Daoy (cell line): Measurements from ENCODE around the gene EEF1AKMT4. TPM values are rescaled to one million over a fixed set of nuclear protein-coding genes. Genes with fewer than 3 reads are reported as not detected.
A peak's percentile ranks its signal among the peaks of the same experiment; 100 is the strongest.
"Not testable (repeated sequence)": the region's sequence is repeated elsewhere in the genome, so short reads cannot be mapped to it uniquely, and the experiment has no call there.

Experiments
- DNase-seq: peaks from one replicate; pipeline ENCODE4 v3.0.0-alpha.2; 2015; ENCODE audit warnings: low read depth
- total RNA-seq: library from RNA; depleted of rRNA; stranded (reverse); fragments of >200 nt; shearing (Covaris generic); gene quantifications from 2 replicates; pipeline ENCODE4 v1.2.3, GENCODE V29; 2014

Gene EEF1AKMT4
- total RNA-seq, 1 experiment from 2014 or later = 21.5 TPM

DNA sequence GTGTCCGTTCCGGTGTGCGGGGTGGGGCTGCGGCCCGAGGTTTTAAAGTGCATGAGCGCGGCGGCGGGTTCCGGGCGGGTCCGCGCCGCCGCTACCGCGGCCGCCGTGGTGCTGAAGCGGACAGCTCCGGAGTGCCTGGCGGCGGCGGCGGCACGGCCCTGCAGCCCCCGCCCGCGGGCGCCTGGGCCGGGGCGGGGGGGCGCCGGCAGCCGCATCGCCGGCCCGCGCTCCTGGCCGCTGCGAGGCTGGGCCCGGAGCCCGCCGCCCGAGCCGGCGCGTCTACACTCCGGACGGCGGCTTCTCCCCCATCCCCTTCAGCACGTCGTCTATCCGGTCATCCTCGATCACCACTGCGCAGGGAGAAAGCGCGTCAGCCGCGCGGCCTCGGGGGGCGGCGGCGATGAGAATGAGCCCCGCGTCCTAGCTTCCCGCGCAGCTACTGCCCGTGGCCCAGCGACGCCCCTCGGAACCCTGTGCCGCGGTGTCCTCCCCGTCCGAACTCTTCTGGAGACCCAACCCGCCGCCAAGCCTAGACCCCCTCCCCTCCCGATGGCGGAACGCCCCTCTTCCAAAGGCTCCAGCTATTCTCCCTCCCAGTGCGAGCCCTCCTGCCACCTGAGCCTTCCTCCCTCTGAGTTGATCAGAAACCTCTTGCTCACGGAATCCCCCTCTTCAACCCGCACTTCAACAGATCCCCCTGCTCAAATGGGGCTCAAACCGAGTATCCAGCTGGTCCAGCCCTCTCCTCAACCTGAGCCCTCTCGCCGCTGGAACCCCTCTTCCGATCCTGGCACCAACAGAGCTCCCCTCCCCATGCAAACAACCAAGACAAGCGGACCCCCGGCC, 10.6 kb downstream of the EEF1AKMT4 start:
- peak; percentile 66 for DNase-seq

DNA sequence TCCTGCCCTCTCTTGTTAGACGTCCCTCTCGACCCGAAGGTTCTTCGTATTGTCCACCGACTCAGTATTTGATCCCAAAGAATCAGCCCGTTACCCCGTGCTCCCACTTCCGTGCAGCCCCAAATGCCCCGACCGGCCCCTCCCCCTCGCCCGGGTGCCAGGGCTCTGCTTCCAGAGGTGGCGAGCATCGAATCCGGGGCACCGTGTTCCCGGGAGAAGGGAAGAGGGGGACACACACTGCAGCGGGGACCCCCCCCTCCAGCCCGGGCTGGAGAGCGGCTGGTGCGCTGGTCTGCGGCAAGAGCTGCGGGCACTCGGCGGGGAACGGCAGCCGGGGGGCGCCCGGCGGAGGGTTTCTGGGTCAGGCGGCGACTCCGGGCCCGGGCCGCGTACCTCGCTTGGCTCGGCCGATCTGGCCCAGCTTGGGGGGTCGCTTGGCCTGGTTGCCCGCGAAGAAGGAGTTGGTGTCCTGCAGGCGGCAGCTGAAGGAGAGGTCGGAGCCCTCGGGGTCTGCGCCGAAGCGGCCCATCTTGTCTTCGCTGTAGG, 11.3 kb downstream of the EEF1AKMT4 start:
- peak; percentile 43 for DNase-seq

DNA sequence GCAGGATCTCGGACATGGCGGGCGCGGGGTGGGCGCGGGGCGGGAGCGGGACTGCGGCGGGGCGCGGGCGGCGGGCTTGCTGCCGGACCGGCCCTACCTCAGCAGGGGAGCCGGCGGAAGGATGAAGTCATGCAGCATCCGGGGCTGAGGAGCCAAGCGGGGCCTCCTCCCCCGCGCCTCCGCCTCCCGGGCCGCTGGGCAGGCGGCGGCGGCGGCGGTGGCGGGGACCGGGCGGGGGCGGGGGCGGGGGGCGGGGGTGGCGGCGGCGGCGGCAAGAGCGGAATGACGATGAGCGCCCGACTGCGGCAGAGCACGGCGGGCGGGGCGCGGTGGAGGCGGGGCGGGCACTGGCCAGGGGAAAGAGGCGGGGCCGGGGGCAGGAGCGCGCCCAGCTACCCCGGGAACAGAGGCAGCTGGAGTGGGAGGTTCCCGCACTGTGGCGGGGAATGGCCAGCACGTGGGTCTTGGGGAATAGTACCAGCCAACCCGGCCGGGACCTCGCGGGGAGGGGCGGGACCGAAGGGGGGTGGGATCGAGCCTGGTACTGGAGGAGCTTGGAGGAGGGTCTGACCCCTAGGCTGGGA, 11.9 kb downstream of the EEF1AKMT4 start, which contains the start of gene CAMK2N2:
Gene CAMK2N2, minus strand, starts transcription at position 284 of the 584 bp plus-strand sequence. Its CDS starts 268 bp downstream, at position 16.
- DNase-seq = peak; percentile 92

DNA sequence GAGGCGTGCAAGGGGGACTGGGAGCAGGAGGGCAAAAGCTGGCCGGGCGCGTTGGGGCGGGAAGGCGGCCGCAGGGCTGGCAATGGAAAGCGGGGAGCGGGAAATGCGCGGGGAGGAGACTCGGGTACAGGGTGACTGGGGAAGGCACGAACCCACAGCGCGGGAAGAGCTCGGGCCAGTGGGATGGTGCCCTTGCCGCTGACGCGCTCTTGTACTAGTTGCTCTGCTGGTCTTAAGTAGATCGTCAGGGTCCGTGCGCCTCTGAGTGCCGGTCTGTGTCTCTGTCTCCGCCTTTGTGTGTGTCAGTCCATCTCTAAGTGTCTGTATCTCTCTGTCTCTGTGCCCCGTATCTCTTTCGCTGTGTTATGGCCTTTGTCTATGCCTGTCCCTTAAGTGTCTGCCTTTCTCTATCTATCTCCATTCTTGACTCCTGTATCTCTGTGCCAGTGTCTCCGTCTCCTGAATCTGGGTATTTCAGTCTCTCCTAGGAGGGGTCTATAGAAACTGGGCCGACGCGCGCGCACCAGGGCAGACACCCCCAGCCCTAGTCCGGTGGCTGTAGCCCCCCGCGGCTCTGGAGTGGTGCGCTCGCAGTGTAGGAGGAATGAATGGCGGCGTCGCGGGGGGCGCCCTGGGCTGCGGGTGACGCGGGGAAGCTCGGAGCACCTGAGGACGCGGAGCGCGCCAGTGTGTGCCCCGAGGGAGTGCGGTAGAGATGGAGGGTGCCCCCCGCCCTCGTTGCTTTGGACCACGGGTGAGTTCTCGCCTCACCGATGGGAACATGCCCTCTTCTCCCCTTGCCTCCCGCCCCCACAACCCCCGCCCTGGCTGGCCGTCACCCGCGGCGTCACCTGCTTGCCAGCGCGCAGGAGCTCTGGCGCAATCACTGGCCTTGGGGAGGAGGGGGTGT, 12.6 kb downstream of the EEF1AKMT4 start:
- peak; percentile 76 for DNase-seq

DNA sequence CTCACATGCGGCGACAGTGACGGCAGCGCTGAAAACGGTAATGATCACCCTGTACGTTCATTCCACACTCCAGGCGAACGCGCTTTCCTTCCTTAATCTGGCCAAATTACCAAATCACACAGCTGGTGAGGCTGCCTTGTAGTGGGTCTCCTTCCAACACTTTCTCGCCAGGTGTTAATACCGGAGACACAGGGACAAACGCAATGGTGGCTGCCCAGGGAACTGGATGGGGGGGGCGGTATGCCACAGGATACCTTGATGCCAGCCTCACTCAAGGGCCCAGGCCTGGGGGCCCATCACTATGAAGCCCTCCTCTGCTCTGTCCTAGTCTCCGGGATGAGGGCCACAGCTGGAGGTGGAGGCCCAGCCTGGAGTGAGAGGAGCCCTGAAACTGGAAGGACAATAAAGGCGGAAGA, 13.3 kb downstream of the EEF1AKMT4 start:
- DNase-seq = no peak

DNA sequence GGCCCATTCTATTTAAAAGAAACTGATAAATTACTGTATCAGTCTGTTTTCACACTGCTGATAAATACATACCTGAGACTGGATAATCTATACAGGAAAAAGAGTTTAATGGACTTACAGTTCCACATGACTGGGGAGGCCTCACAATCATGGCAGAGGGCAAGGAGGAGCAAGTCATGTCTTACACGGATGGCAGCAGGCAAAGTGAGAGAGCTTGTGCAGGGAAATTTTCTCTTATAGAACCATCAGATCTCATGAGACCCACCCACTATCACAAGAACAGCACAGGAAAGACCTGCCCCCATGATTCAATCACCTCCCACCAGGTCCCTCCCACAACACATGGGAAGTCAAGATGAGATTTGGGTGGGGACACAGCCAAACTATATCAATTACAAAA, 17.8 kb downstream of the EEF1AKMT4 start:
- DNase-seq = not testable (repeated sequence)

DNA sequence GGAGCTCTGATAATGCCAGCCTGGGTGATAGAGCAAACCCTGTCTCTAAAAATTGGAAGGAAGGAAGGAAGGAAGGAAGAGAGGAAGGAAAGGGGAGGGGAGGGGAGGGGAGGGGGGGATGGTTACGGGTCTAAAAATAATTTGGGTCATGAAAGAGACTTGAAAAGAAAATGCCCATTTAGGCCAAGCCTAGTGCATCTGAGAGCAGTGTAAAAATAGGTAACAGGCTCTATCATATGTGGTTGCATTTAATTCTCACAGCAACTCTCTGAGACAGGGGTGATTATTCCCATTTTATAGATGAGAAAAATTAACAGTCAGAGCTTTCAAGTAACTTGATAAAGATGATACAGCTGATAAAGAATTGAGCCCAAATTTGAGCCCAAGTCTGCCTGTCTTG, 22.8 kb downstream of the EEF1AKMT4 start:
- no peak for DNase-seq

DNA sequence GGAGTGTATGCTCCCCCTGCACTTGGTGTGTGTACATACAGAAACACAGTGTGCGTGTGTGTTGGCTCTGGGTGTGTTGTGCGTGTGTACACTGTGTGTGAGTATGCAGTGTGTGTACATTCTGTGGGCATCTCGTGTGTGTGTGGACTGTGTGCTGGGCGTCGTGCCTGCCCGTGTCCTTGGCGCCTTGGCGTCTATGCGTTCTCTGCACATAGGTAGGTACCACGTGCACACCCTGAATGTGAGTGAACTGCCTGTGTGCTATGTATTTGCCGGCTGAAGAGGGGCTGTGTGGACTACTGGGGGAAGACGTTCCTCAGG, 25.9 kb downstream of the EEF1AKMT4 start:
- no peak for DNase-seq

DNA sequence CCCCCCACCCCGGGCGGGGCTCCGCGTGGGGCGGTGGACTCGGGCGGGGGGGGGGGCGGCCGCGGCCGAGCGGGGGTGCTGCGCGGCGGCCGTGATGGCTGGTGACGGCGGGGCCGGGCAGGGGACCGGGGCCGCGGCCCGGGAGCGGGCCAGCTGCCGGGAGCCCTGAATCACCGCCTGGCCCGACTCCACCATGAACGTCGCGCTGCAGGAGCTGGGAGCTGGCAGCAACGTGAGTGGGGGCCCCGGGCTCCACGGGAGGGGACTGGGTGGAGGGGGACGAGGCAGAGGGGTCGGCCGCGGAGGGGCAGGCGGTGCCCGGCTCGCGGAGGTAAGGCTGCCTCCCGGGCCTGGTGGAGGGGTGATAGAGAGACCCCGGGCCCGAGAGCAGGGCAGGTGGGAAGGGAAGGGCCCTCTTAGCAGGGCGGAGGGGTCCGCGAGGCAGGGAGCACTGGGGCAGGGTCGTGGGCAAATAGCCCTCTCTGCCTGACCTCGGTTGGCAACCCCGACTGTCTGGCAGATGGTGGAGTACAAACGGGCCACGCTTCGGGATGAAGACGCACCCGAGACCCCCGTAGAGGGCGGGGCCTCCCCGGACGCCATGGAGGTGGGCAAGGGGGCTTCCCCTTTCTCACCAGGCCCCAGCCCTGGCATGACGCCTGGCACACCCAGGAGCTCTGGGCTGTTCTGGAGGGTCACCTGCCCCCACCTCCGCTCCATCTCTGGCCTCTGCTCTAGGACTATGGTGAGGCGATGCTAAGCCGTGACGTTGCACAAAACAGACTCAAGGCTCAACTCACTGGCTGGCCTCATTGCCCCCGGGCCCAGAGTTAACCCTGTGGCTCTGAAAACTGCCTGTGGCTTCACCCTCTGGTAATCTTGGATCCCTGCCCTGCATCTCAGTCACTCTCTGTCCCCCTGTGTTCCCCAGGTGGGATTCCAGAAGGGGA, 26.8 kb downstream of the EEF1AKMT4 start, which contains the start of gene ECE2:
Gene ECE2, plus strand, starts transcription at position 62 of the 950 bp plus-strand sequence. Its CDS starts 132 bp downstream, at position 194.
- DNase-seq = peak; percentile 35

DNA sequence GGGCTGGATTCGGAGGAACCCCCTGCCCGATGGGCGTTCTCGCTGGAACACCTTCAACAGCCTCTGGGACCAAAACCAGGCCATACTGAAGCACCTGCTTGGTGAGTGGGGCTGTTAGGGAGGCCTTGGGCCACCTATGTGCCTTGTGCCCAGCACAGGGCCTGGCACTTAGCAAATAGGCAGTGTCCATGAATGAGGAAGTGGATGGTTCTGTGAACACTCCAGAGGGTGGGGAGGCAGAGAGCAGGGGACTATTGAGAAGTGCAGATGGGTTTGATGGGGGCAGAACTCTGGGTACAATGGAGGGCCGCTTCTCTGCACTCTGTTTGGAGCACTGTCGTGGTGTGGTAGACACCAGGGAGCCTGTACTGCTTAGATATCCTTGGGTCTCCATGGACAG, 27.9 kb downstream of the EEF1AKMT4 start:
- DNase-seq = no peak

DNA sequence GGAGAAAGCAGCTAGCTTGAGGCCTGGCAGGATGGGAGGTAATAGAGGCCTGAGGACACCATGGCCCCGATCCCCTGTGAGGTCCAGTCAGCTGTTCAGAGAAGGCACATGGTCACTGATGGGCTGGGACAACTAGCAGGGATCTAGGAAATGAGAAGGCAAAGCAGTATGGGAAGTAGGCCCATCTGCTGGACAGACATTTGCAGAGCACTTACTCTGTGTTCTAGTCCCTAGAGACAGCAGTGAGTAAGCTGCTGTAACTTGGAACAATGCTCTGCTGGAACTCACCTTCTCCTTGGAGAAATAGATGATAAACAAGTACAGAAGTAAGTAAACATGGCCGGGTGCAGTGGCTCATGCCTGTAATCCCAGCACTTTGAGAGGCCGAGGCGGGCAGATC, 33.5 kb downstream of the EEF1AKMT4 start:
- DNase-seq = no peak

DNA sequence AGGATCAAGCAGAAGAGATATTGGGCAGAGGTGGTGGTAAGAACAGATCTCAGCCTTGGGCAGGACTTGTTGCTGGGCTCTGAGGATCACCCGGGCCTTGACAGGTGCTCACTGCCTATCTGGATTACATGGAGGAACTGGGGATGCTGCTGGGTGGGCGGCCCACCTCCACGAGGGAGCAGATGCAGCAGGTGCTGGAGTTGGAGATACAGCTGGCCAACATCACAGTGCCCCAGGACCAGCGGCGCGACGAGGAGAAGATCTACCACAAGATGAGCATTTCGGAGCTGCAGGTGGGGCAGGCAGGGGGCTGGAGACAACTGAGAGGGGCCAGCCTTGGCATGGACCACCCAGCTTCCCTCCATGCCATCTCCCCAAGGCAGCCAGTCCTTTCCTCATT, 34.2 kb downstream of the EEF1AKMT4 start:
- no peak for DNase-seq

DNA sequence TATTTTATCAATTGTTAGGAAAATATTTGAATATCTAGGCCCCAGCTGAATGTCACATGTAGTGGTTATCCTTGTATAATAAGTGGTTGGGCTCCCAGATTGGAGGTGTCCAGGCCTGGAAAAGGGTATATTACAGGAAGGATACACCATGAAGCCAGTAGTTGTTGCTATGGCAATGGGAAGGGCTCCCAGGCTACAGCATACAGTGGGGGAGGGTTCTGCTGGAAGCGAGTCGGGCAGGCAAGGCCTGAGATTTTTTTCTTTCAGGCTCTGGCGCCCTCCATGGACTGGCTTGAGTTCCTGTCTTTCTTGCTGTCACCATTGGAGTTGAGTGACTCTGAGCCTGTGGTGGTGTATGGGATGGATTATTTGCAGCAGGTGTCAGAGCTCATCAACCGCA, 35.2 kb downstream of the EEF1AKMT4 start:
- peak; percentile 69 for DNase-seq

DNA sequence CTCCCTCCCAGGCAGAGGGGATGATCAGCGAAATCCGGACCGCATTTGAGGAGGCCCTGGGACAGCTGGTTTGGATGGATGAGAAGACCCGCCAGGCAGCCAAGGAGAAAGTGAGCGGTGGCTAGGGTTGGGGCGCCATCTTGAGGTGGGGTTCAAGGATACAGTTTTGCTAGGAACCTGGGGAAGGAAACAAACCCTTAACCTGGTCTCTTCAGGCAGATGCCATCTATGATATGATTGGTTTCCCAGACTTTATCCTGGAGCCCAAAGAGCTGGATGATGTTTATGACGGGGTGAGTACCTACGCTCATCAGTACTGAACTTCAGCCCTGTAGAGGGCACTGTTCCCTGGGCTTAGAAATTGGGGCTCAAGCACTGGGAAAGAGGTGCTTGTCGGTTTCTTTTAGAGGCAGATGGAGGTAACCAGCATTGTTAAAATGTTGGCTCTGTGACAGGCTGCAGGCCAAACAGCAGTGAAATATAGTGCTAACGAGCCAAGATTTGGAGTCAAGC, 40.0 kb downstream of the EEF1AKMT4 start:
- DNase-seq = peak; percentile 75

DNA sequence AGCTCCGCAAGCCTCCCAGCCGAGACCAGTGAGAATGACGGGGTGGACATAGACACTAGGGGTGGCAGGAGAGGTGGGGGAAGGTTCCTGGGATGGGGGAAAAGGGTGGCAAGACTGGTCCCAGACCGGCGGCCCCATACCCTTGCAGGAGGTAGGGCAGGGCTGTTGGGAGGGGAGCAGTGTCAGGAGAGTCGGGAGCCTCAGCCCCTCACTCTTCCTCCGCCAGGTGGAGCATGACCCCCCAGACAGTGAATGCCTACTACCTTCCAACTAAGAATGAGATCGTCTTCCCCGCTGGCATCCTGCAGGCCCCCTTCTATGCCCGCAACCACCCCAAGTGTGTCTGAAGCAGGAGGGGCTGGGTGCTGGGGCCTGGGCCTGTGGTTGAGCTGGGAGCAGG, 40.9 kb downstream of the EEF1AKMT4 start:
- no peak for DNase-seq

DNA sequence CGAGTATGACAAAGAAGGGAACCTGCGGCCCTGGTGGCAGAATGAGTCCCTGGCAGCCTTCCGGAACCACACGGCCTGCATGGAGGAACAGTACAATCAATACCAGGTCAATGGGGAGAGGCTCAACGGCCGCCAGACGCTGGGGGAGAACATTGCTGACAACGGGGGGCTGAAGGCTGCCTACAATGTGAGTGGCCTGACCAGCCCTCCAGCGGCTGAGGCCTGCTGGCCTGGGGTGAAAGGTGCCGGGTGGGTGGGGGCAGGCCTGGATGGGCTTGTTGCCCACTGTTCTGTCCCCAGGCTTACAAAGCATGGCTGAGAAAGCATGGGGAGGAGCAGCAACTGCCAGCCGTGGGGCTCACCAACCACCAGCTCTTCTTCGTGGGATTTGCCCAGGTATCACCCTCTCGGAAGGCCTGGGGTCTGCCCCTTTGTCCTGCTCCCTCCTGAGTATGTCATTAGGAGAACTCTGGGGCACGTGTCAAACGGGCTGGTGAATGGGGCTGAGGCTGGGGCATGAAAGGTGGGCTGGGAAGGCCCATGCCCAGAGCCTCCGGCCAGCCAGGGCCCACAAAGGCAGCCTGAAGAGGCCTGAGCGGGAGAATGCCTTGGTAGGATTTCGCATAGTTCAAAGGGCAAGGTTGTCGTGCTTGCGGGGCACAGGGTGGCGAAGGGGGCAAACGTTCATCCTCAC, 41.7 kb downstream of the EEF1AKMT4 start:
- DNase-seq = no peak

DNA sequence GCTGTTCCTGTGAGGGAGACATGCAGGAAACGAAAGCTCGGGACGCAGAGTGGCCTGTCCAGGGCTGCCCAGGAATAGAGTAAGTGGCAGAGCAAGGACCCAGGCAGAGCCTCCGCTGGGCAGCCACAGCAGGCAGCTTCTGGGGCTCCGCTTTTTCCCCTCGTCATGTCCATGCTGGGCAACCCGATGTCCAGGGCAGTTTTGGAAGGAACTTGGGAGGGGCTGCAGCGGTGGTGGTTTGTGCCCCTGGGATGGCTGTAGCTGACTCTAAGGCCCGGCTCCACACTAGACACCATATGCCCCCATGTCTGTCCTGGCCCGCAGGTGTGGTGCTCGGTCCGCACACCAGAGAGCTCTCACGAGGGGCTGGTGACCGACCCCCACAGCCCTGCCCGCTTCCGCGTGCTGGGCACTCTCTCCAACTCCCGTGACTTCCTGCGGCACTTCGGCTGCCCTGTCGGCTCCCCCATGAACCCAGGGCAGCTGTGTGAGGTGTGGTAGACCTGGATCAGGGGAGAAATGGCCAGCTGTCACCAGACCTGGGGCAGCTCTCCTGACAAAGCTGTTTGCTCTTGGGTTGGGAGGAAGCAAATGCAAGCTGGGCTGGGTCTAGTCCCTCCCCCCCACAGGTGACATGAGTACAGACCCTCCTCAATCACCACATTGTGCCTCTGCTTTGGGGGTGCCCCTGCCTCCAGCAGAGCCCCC, 42.4 kb downstream of the EEF1AKMT4 start:
- DNase-seq = no peak

DNA sequence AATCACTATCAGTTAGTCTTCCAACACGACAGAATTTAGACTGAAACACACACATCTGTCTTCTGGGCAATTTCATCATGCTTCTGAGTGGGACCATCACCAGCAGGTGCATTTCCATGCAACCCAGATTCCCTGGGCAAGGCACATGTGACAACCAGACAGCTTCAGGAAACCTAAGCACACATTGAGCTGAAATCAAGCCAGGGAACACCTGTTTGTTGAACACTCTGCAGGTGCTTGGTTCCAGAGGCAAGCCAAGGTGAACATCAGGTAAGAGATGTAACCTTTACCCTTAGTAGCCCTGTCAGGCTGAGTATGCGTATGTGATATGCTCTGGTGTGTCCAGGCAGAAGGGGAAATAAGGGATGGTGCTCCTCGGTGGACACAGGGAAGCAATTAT, 46.3 kb downstream of the EEF1AKMT4 start:
- no peak for DNase-seq

DNA sequence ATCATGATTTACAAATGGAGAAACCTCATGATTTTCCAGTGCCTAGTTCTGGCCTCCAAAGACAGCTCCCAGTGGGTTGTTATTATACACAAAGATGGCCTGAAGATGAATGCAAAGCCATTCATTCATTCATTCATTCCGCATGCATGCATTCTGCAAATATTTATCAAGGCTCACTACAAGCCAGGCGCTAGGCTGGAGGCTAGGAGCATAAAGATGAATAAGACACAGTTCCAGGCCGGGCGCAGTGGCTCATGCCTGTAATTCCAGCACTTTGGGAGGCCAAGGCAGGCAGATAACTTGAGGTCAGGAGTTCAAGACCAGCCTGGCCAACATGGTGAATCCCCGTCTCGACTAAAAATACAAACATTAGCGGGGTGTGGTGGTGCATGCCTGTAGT, 47.1 kb downstream of the EEF1AKMT4 start:
- DNase-seq = no peak
